ENCODE data around the gene GLG1.

DNA sequence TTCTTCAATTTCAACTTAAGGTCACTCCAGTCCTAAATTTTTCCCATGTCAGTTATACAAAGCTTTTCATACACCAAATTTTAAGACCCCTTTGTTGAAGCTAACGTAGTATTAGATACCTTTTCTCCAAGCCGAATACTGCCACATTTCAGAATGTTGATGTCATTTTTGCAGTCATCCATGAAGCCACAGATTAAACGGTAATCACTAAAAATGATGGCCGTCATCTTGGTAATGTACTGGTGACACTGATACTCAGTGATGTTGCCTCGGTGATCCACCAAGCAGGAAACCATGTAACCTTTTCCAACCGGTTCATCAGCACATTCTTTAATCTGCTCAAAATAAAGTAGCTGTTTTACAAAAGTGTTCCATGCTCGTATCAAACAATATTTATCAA lies 103.5 kb downstream of the GLG1 start:
- TF ChIP-seq POLR2A (IDR thresholded peaks at IDR 0.05), result no peak
- TF ChIP-seq, protein P1, sequence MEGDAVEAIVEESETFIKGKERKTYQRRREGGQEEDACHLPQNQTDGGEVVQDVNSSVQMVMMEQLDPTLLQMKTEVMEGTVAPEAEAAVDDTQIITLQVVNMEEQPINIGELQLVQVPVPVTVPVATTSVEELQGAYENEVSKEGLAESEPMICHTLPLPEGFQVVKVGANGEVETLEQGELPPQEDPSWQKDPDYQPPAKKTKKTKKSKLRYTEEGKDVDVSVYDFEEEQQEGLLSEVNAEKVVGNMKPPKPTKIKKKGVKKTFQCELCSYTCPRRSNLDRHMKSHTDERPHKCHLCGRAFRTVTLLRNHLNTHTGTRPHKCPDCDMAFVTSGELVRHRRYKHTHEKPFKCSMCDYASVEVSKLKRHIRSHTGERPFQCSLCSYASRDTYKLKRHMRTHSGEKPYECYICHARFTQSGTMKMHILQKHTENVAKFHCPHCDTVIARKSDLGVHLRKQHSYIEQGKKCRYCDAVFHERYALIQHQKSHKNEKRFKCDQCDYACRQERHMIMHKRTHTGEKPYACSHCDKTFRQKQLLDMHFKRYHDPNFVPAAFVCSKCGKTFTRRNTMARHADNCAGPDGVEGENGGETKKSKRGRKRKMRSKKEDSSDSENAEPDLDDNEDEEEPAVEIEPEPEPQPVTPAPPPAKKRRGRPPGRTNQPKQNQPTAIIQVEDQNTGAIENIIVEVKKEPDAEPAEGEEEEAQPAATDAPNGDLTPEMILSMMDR (IDR thresholded peaks at IDR 0.05), result no peak

Data from right lobe of liver (tissue), 4 donors.